Superior temporal gyrus (tissue), 1 donor: ENCODE measurements around the gene VSIG4.
"Not testable (repeated sequence)": the region's sequence is repeated elsewhere in the genome, so short reads cannot be mapped to it uniquely, and the experiment has no call there.

Experiments
- DNase-seq: peaks from one replicate; pipeline ENCODE4 v3.0.0-alpha.2; 2016; ENCODE audit errors: extremely low spot score

VSIG4 gene

GRCh38 chrX:66039944-66040343 is at the start of gene VSIG4:
TSS of gene VSIG4 (minus strand) at chrX:66040080. CDS start at chrX:66039998, 82 bp downstream.
- DNase-seq, result no peak

- no peak for DNase-seq
Observed at GRCh38 chrX:66076801-66077200, 36.9 kb upstream of the VSIG4 start.

- DNase-seq, result no peak
Observed at GRCh38 chrX:66074920-66075879, 35.3 kb upstream of the VSIG4 start.

- DNase-seq, result no peak
Observed at GRCh38 chrX:66071126-66071525, 31.2 kb upstream of the VSIG4 start.

GRCh38 chrX:66064261-66064660 is 24.4 kb upstream of the VSIG4 start:
- no peak for DNase-seq

- DNase-seq, result not testable (repeated sequence)
Observed at GRCh38 chrX:66057019-66057418, 17.1 kb upstream of the VSIG4 start.

GRCh38 chrX:66054978-66055377 is 15.1 kb upstream of the VSIG4 start:
- DNase-seq, result no peak

GRCh38 chrX:66053414-66053813 is 13.5 kb upstream of the VSIG4 start:
- no peak for DNase-seq

GRCh38 chrX:66051980-66052379 is 12.1 kb upstream of the VSIG4 start:
- no peak for DNase-seq

GRCh38 chrX:66050140-66050569 is 10.3 kb upstream of the VSIG4 start:
- no peak for DNase-seq

GRCh38 chrX:66049056-66049455 is 9.2 kb upstream of the VSIG4 start:
- no peak for DNase-seq

GRCh38 chrX:66046612-66047235 is 6.8 kb upstream of the VSIG4 start:
- DNase-seq, result no peak

- no peak for DNase-seq
Observed at GRCh38 chrX:66045894-66046293, 6.0 kb upstream of the VSIG4 start.

- DNase-seq, result no peak
Observed at GRCh38 chrX:66043584-66043983, 3.7 kb upstream of the VSIG4 start.

GRCh38 chrX:66042307-66043077 is 2.6 kb upstream of the VSIG4 start:
- no peak for DNase-seq

- DNase-seq, result no peak
Observed at GRCh38 chrX:66038115-66038514, 1.8 kb downstream of the VSIG4 start.

GRCh38 chrX:66036231-66036630 is 3.6 kb downstream of the VSIG4 start:
- no peak for DNase-seq

- DNase-seq, result no peak
Observed at GRCh38 chrX:66035667-66036066, 4.2 kb downstream of the VSIG4 start.

GRCh38 chrX:66030505-66031317 is 9.2 kb downstream of the VSIG4 start:
- DNase-seq, result peak; percentile 17

GRCh38 chrX:66028936-66029335 is 10.9 kb downstream of the VSIG4 start:
- DNase-seq, result no peak

GRCh38 chrX:66024570-66024969 is 15.3 kb downstream of the VSIG4 start:
- no peak for DNase-seq
